Trophoblast cell (in vitro differentiated cells and primary cell): ENCODE data around the gene CPA1.

Experiments
- DNase-seq, 2 donors: peaks; one replicate each; pipeline ENCODE4 v3.0.0-alpha.2; 2016
- H2AFZ ChIP-seq: 2 replicates; pipeline ENCODE4 v1.6.1; 2013; ENCODE audit warnings: low read length, moderate library complexity, mild to moderate bottlenecking; ENCODE audit not compliant: insufficient read depth, poor library complexity
- H2AK5ac ChIP-seq: 2 replicates; pipeline ENCODE4 v1.6.1; 2013; ENCODE audit warnings: mild to moderate bottlenecking, low read length
- H2BK120ac ChIP-seq: 2 replicates; pipeline ENCODE4 v1.6.1; 2013; ENCODE audit warnings: low read length, mild to moderate bottlenecking, moderate library complexity; ENCODE audit not compliant: insufficient read depth, poor library complexity
- H2BK12ac ChIP-seq: 2 replicates; pipeline ENCODE4 v1.6.1; 2013; ENCODE audit warnings: mild to moderate bottlenecking, low read length, moderate library complexity
- H2BK5ac ChIP-seq: 2 replicates; pipeline ENCODE4 v1.6.1; 2013; ENCODE audit warnings: low read length, low read depth, moderate library complexity, mild to moderate bottlenecking; ENCODE audit not compliant: poor library complexity
- H3K14ac ChIP-seq: 2 replicates; pipeline ENCODE4 v1.6.1; 2013; ENCODE audit warnings: mild to moderate bottlenecking, low read length
- H3K18ac ChIP-seq: 2 replicates; pipeline ENCODE4 v1.6.1; 2013; ENCODE audit warnings: mild to moderate bottlenecking, low read length
- H3K23ac ChIP-seq: 2 replicates; pipeline ENCODE4 v1.6.1; 2013; ENCODE audit warnings: low read length
- H3K27ac ChIP-seq: 2 replicates; pipeline ENCODE4 v1.5.1; 2013; ENCODE audit warnings: low read depth, mild to moderate bottlenecking, inconsistent platforms, low read length, moderate library complexity
- H3K27me3 ChIP-seq: 2 replicates; pipeline ENCODE4 v1.6.1; 2013; ENCODE audit warnings: inconsistent platforms, mild to moderate bottlenecking, low read length, moderate library complexity; ENCODE audit not compliant: insufficient read depth
- H3K36me3 ChIP-seq, 2 experiments: 1 replicate in 1 of 2; 2 replicates in 1 of 2; pipeline ENCODE4 v1.6.1; 2013; ENCODE audit warnings: low read length in 2 of 2, mild to moderate bottlenecking in 2 of 2, moderate library complexity in 1 of 2; ENCODE audit not compliant: insufficient read depth in 2 of 2, control insufficient read depth in 1 of 2
- H3K4ac ChIP-seq: 2 replicates; pipeline ENCODE4 v1.6.1; 2013; ENCODE audit warnings: low read depth, mild to moderate bottlenecking, low read length, moderate library complexity
- H3K4me1 ChIP-seq, 2 experiments: 1 replicate in 1 of 2; 2 replicates in 1 of 2; pipeline ENCODE4 v1.6.1; 2013; ENCODE audit warnings: low read length in 2 of 2, mild to moderate bottlenecking in 2 of 2, moderate library complexity in 1 of 2; ENCODE audit not compliant: insufficient read depth in 2 of 2, control insufficient read depth in 1 of 2
- H3K4me2 ChIP-seq: 2 replicates; pipeline ENCODE4 v1.6.1; 2013; ENCODE audit warnings: inconsistent platforms, mild to moderate bottlenecking, low read length, moderate library complexity
- H3K4me3 ChIP-seq: 2 replicates; pipeline ENCODE4 v1.5.1; 2013; ENCODE audit warnings: mild to moderate bottlenecking, low read depth, low read length, inconsistent platforms
- H3K79me1 ChIP-seq: one replicate; pipeline ENCODE4 v1.6.1; 2013; ENCODE audit warnings: low read length
- H3K79me2 ChIP-seq: 2 replicates; pipeline ENCODE4 v1.6.1; 2013; ENCODE audit warnings: low read length, mild to moderate bottlenecking; ENCODE audit not compliant: control insufficient read depth, insufficient read depth, poor library complexity
- H3K9ac ChIP-seq: 2 replicates; pipeline ENCODE4 v1.6.1; 2013; ENCODE audit warnings: mild to moderate bottlenecking, low read length
- H3K9me3 ChIP-seq: 2 replicates; pipeline ENCODE4 v1.6.1; 2013; ENCODE audit warnings: low read depth, mild to moderate bottlenecking, control low read depth, inconsistent platforms, low read length; ENCODE audit not compliant: insufficient read depth
- H4K12ac ChIP-seq: 2 replicates; pipeline ENCODE4 v1.6.1; 2013; ENCODE audit warnings: low read depth, mild to moderate bottlenecking, low read length, moderate library complexity
- H4K8ac ChIP-seq: 2 replicates; pipeline ENCODE4 v1.6.1; 2013; ENCODE audit warnings: low read depth, mild to moderate bottlenecking, low read length, moderate library complexity
- H4K91ac ChIP-seq: one replicate; pipeline ENCODE4 v1.6.1; 2013; ENCODE audit warnings: low read depth, mild to moderate bottlenecking, low read length, moderate library complexity
- WGBS: extraction: QIAGEN DNeasy Blood & Tissue Kit; methylation state at CpG from one replicate; pipeline ENCODE4 v1.1.7; 2013; ENCODE audit warnings: missing lambda C conversion rate; ENCODE audit not compliant: insufficient read length, insufficient coverage; ENCODE audit errors: extremely low coverage; 5-methylcytosine and 5-hydroxymethylcytosine counted together

The CPA1 gene

GRCh38 chr7:130387306-130387627 is 7.0 kb downstream of the CPA1 start:
- Histone ChIP-seq H3K14ac (no peak overlapping the region), H3K18ac (no peak overlapping the region), H3K27me3 (no peaks in the 10 kb centered on the region), H2BK120ac (no peak overlapping the region), H3K79me1 (peaks cover 2% of the 10 kb centered on the region), H4K8ac (no peak overlapping the region), H3K23ac (no peak overlapping the region), H3K27ac (no peak overlapping the region), H3K4me2 (no peak overlapping the region), H4K91ac (no peak overlapping the region), H4K12ac (no peak overlapping the region), H3K4ac (no peak overlapping the region), H3K79me2 (no peaks in the 10 kb centered on the region), H3K36me3 (no peaks in the 10 kb centered on the region), H3K4me1 (no peaks in the 10 kb centered on the region), H3K4me3 (no peak overlapping the region), H2BK12ac (no peak overlapping the region), H3K9ac (no peak overlapping the region), H2BK5ac (no peak overlapping the region), H3K9me3 (peaks cover 3% of the 10 kb centered on the region), H2AK5ac (no peak overlapping the region), H2AFZ (no peak overlapping the region)
- WGBS = no CpG with 5 or more reads among the region's 3 CpGs
- DNase-seq = no peak

DNA sequence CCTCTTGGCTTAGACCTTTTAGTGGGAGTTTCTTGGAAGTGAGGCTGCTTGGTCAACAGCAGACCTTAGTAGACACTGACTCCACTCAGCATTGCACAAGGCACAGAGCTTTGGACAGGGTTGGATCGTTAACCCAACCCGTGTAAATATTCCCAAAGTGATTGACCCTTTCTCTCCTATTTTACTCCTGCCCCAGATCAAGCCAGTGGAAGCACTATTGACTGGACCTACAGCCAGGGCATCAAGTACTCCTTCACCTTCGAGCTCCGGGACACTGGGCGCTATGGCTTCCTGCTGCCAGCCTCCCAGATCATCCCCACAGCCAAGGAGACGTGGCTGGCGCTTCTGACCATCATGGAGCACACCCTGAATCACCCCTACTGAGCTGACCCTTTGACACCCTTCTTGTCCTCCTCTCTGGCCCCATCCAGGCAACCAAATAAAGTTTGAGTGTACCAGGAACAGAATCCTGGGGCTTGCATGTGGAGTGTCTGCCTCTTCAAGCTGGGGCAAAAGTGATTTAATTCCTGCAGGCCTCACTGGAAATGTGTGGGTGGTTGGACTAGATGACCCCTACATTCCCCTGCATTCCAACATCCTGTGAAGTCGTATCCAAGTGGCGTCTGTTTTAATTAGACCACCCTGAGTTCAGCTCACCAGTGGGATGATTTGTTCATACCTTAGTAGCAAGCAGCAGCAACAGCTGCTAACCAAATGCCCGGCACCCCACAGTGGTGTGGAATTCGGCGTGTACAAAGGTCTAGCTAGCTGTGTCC is 7.5 kb downstream of the CPA1 start:
- H3K4me3 ChIP-seq = no peak overlapping the region
- no peak for DNase-seq
- no CpG with 5 or more reads among the region's 12 CpGs for WGBS
- H3K14ac ChIP-seq = no peak overlapping the region
- H3K23ac ChIP-seq = no peak overlapping the region
- H3K9me3 ChIP-seq = peaks cover 3% of the 10 kb centered on the region
- H2BK120ac ChIP-seq = no peak overlapping the region
- H2AFZ ChIP-seq = no peak overlapping the region
- no peak overlapping the region for H2BK5ac ChIP-seq
- H3K79me1 ChIP-seq = peaks cover 2% of the 10 kb centered on the region
- no peaks in the 10 kb centered on the region for H3K36me3 ChIP-seq
- no peaks in the 10 kb centered on the region for H3K4me1 ChIP-seq
- H3K79me2 ChIP-seq = no peaks in the 10 kb centered on the region
- no peak overlapping the region for H3K27ac ChIP-seq
- H3K18ac ChIP-seq = no peak overlapping the region
- no peak overlapping the region for H2AK5ac ChIP-seq
- no peak overlapping the region for H2BK12ac ChIP-seq
- no peak overlapping the region for H3K4ac ChIP-seq
- H4K12ac ChIP-seq = no peak overlapping the region
- H3K27me3 ChIP-seq = no peaks in the 10 kb centered on the region
- no peak overlapping the region for H3K9ac ChIP-seq
- H4K91ac ChIP-seq = no peak overlapping the region
- no peak overlapping the region for H4K8ac ChIP-seq
- H3K4me2 ChIP-seq = no peak overlapping the region

- no peak overlapping the region for H3K23ac ChIP-seq
- no CpG with 5 or more reads among the region's 2 CpGs for WGBS
Measured at GRCh38 chr7:130388671-130389070, 8.4 kb downstream of the CPA1 start.

GRCh38 chr7:130390486-130390885 is 10.2 kb downstream of the CPA1 start:
- no peak overlapping the region for H2BK120ac ChIP-seq
- no CpG with 5 or more reads among the region's 1 CpG for WGBS
- peaks cover 2% of the 10 kb centered on the region for H3K79me2 ChIP-seq
- H3K14ac ChIP-seq = no peak overlapping the region
- H3K27me3 ChIP-seq = no peaks in the 10 kb centered on the region
- H3K18ac ChIP-seq = no peak overlapping the region
- no peak overlapping the region for H2AFZ ChIP-seq
- peaks cover 5 to 6% of the 10 kb centered on the region in 2 experiments for H3K4me1 ChIP-seq
- no peak overlapping the region for H3K4me2 ChIP-seq
- H3K27ac ChIP-seq = no peak overlapping the region
- H3K4me3 ChIP-seq = no peak overlapping the region
- H4K12ac ChIP-seq = no peak overlapping the region
- H3K9ac ChIP-seq = no peak overlapping the region
- H4K8ac ChIP-seq = no peak overlapping the region
- H3K79me1 ChIP-seq = peaks cover 5% of the 10 kb centered on the region
- H2BK5ac ChIP-seq = no peak overlapping the region
- H3K36me3 ChIP-seq = no peaks in the 10 kb centered on the region
- DNase-seq = no peak
- H2AK5ac ChIP-seq = no peak overlapping the region
- H2BK12ac ChIP-seq = no peak overlapping the region
- H3K4ac ChIP-seq = no peak overlapping the region
- no peak overlapping the region for H3K23ac ChIP-seq
- H3K9me3 ChIP-seq = peaks cover 1% of the 10 kb centered on the region
- H4K91ac ChIP-seq = no peak overlapping the region

More at GRCh38 chr7:130388671-130389070, 8.4 kb downstream of the CPA1 start:
- H2BK120ac ChIP-seq = no peak overlapping the region
- H4K12ac ChIP-seq = no peak overlapping the region
- H2AFZ ChIP-seq = no peak overlapping the region
- no peak overlapping the region for H3K4me3 ChIP-seq
- H2BK5ac ChIP-seq = no peak overlapping the region
- H3K79me1 ChIP-seq = peaks cover 2% of the 10 kb centered on the region
- peaks cover 1% of the 10 kb centered on the region for H3K9me3 ChIP-seq
- no peaks in the 10 kb centered on the region for H3K4me1 ChIP-seq
- H3K18ac ChIP-seq = no peak overlapping the region
- no peaks in the 10 kb centered on the region for H3K79me2 ChIP-seq
- no peak overlapping the region for H3K4me2 ChIP-seq
- no peak overlapping the region for H2AK5ac ChIP-seq
- no peaks in the 10 kb centered on the region for H3K36me3 ChIP-seq
- H3K9ac ChIP-seq = no peak overlapping the region
- H3K4ac ChIP-seq = no peak overlapping the region
- no peak for DNase-seq
- H4K91ac ChIP-seq = no peak overlapping the region
- H4K8ac ChIP-seq = no peak overlapping the region
- no peak overlapping the region for H3K27ac ChIP-seq
- no peak overlapping the region for H3K14ac ChIP-seq
- H3K27me3 ChIP-seq = no peaks in the 10 kb centered on the region
- no peak overlapping the region for H2BK12ac ChIP-seq
